Body of pancreas (tissue), 4 donors: ENCODE results near the gene SPATA25.

Source experiments
- POLR2A ChIP-seq, 3 donors: fragments of 450-650 bp; IDR thresholded peaks; one replicate each; pipeline ENCODE4 v1.6.1; 2016; ENCODE audit warnings: antibody characterized with exemption in 3 of 3, mild to moderate bottlenecking in 2 of 3
- TF ChIP-seq, protein P1 (sequence below), 7 experiments: fragments of 450-650 bp in 4 of 7; fragments of 200-600 bp in 3 of 7; sonication (generic) in 3 of 7; IDR thresholded peaks; one replicate each; pipeline ENCODE4 v1.5.1; 2016 to 2019; ENCODE audit warnings: antibody characterized with exemption in 7 of 7

- TF ChIP-seq, protein P1, sequence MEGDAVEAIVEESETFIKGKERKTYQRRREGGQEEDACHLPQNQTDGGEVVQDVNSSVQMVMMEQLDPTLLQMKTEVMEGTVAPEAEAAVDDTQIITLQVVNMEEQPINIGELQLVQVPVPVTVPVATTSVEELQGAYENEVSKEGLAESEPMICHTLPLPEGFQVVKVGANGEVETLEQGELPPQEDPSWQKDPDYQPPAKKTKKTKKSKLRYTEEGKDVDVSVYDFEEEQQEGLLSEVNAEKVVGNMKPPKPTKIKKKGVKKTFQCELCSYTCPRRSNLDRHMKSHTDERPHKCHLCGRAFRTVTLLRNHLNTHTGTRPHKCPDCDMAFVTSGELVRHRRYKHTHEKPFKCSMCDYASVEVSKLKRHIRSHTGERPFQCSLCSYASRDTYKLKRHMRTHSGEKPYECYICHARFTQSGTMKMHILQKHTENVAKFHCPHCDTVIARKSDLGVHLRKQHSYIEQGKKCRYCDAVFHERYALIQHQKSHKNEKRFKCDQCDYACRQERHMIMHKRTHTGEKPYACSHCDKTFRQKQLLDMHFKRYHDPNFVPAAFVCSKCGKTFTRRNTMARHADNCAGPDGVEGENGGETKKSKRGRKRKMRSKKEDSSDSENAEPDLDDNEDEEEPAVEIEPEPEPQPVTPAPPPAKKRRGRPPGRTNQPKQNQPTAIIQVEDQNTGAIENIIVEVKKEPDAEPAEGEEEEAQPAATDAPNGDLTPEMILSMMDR (IDR thresholded peaks at IDR 0.05): no peak
- no peak for TF ChIP-seq POLR2A (IDR thresholded peaks at IDR 0.05)
Observed at GRCh38 chr20:45853484-45853883, 33.9 kb downstream of the SPATA25 start.
